Measurements from ENCODE around the gene HNMT.

- TF ChIP-seq CTCF (IDR thresholded peaks at IDR 0.05) (no peak), POLR2A (IDR thresholded peaks at IDR 0.05) (no peak)
These were observed 17.1 kb upstream of the HNMT start for GRCh38 chr2:137947032-137947727.
